Measurements from ENCODE around the gene FLNB.

- TF ChIP-seq CTCF (IDR thresholded peaks at IDR 0.05; ENCODE audit: poor library complexity) = no peak
- TF ChIP-seq EZH2phosphoT487 (IDR thresholded peaks at IDR 0.05; ENCODE audit: low read depth, severe bottlenecking, unreplicated experiment) = no peak
- TF ChIP-seq EZH2 (IDR thresholded peaks at IDR 0.05; ENCODE audit: borderline replicate concordance) = no peak
Measured at GRCh38 chr3:58104712-58105111, 96.5 kb downstream of the FLNB start.

Data from hepatocyte (in vitro differentiated cells).